Osteocyte (in vitro differentiated cells): ENCODE data around the gene IFIT1B. TPM values are rescaled to one million over a fixed set of nuclear protein-coding genes. Genes with fewer than 3 reads are reported as not detected.
A peak's percentile ranks its signal among the peaks of the same experiment; 100 is the strongest.

ENCODE experiments used
- DNase-seq: peaks from one replicate; pipeline ENCODE4 v3.0.0; 2021; ENCODE audit warnings: mixed read lengths; ENCODE audit not compliant: unreplicated experiment; ENCODE audit errors: extremely low spot score
- H3K27ac Mint-ChIP-seq: one replicate; pipeline ENCODE4 v1.8.0; 2021; ENCODE audit warnings: mild to moderate bottlenecking, mixed read lengths; ENCODE audit not compliant: unreplicated experiment
- H3K27me3 Mint-ChIP-seq: one replicate; pipeline ENCODE4 v1.8.0; 2021; ENCODE audit warnings: mixed read lengths; ENCODE audit not compliant: unreplicated experiment
- H3K36me3 Mint-ChIP-seq: one replicate; pipeline ENCODE4 v1.8.0; 2021; ENCODE audit warnings: mixed read lengths; ENCODE audit not compliant: unreplicated experiment
- H3K4me1 Mint-ChIP-seq: one replicate; pipeline ENCODE4 v1.8.0; 2021; ENCODE audit warnings: mixed read lengths; ENCODE audit not compliant: unreplicated experiment
- H3K4me3 Mint-ChIP-seq: one replicate; pipeline ENCODE4 v1.8.0; 2021; ENCODE audit warnings: mild to moderate bottlenecking, moderate library complexity, mixed read lengths; ENCODE audit not compliant: unreplicated experiment
- H3K9me3 Mint-ChIP-seq: one replicate; pipeline ENCODE4 v1.8.0; 2021; ENCODE audit warnings: mixed read lengths; ENCODE audit not compliant: unreplicated experiment
- total RNA-seq: library from RNA; stranded (reverse); gene quantifications from 2 replicates; pipeline ENCODE4 v1.2.1, GENCODE V29; 2021
- TF ChIP-seq, protein P1 (sequence below): fragments of 200-600 bp; sonication (generic); IDR thresholded peaks from 2 replicates; pipeline ENCODE4 v1.5.0; 2021; ENCODE audit warnings: antibody characterized with exemption, mild to moderate bottlenecking, moderate library complexity

IFIT1B gene
- total RNA-seq, 1 donor from 2014 or later: not detected

DNA sequence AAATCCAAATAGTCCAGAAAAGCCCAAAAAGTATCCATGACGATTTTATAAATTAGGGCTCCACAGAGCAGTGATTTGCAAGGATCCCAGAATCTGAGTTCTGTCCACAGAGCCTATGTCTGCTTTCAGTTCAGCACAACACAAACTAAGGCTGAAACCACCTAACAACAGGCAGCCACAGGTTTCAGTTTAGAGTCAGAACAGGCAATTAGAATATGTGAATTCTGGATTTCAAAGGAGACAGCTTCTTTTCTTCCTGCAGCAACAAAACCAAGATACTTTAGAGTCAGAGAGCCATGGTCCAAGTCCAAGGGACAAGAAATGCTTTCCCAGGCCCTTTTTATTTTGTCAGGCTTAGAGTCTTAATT lies 26.5 kb upstream of the IFIT1B start:
- peaks cover 5% of the 10 kb centered on the region for H3K36me3 Mint-ChIP-seq
- H3K4me3 Mint-ChIP-seq: peak overlapping the region; percentile 57
- TF ChIP-seq, protein P1, sequence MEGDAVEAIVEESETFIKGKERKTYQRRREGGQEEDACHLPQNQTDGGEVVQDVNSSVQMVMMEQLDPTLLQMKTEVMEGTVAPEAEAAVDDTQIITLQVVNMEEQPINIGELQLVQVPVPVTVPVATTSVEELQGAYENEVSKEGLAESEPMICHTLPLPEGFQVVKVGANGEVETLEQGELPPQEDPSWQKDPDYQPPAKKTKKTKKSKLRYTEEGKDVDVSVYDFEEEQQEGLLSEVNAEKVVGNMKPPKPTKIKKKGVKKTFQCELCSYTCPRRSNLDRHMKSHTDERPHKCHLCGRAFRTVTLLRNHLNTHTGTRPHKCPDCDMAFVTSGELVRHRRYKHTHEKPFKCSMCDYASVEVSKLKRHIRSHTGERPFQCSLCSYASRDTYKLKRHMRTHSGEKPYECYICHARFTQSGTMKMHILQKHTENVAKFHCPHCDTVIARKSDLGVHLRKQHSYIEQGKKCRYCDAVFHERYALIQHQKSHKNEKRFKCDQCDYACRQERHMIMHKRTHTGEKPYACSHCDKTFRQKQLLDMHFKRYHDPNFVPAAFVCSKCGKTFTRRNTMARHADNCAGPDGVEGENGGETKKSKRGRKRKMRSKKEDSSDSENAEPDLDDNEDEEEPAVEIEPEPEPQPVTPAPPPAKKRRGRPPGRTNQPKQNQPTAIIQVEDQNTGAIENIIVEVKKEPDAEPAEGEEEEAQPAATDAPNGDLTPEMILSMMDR: no peak
- no peaks in the 10 kb centered on the region for H3K27me3 Mint-ChIP-seq
- peaks cover 49% of the 10 kb centered on the region for H3K4me1 Mint-ChIP-seq
- peak overlapping the region; percentile 99 for H3K27ac Mint-ChIP-seq
- peaks cover 4% of the 10 kb centered on the region for H3K9me3 Mint-ChIP-seq
- no peak for DNase-seq

GRCh38 chr10:89351780-89352597 lies 25.9 kb upstream of the IFIT1B start:
- DNase-seq: peak; percentile 84
- TF ChIP-seq, protein P1: no peak
- peaks cover 4% of the 10 kb centered on the region for H3K9me3 Mint-ChIP-seq
- no peaks in the 10 kb centered on the region for H3K27me3 Mint-ChIP-seq
- peak overlapping the region; percentile 99 for H3K27ac Mint-ChIP-seq
- peaks cover 50% of the 10 kb centered on the region for H3K4me1 Mint-ChIP-seq
- peak overlapping the region; percentile 57 for H3K4me3 Mint-ChIP-seq
- H3K36me3 Mint-ChIP-seq: peaks cover 5% of the 10 kb centered on the region

DNA sequence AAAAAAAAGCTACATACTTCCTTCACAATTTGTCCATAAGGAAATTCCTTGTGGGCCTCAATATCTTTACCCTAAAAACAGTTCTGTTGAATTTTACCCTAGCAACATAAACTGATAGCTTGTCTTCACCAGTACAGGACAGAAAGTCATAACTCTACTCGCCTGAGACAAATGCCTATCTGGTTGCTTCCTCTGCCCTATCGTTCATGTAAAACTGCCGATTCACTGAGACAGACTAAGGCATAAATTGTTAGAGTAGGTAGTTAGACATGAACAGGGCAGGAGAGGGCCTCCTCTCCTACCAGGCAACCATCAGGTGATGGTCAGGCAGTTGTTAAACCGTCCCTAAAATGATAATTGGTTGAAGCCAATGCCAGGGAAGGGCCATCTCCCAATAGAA lies 25.1 kb upstream of the IFIT1B start:
- peaks cover 55% of the 10 kb centered on the region for H3K4me1 Mint-ChIP-seq
- H3K36me3 Mint-ChIP-seq: peaks cover 5% of the 10 kb centered on the region
- H3K27ac Mint-ChIP-seq: peak overlapping the region; percentile 99
- H3K4me3 Mint-ChIP-seq: no peak overlapping the region
- H3K9me3 Mint-ChIP-seq: peaks cover 4% of the 10 kb centered on the region
- TF ChIP-seq, protein P1: no peak
- no peaks in the 10 kb centered on the region for H3K27me3 Mint-ChIP-seq
- no peak for DNase-seq

DNA sequence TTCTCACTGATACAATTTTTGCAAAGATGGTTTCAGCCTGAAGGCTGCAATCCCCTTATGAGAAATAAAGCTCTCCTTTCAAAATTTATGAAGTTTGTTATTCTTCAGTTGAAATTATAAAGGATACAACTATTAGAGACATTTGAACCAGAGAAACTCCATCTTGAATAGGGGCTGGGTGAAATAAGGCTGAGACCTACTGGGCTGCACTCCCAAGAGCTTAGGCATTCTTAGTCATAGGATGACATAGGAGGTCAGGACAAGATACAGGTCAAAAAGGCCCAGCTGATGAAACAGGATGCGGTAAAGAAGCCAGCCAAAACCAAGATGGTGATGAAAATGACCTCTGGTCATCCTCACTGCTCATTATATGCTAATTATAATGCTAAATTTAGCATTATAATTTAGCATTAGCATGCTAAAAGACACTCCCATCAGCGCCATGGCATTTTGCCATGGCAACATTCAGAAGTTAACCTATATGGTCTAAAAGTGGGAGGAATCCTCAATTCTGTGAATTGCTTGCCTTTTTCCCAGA lies 22.4 kb upstream of the IFIT1B start:
- Mint-ChIP-seq H3K36me3 (peaks cover 5% of the 10 kb centered on the region), H3K4me1 (peaks cover 42% of the 10 kb centered on the region)
- no peak for DNase-seq

GRCh38 chr10:89357096-89357495 lies 20.8 kb upstream of the IFIT1B start:
- peaks cover 5% of the 10 kb centered on the region for H3K36me3 Mint-ChIP-seq

More for the DNA sequence above, 22.4 kb upstream of the IFIT1B start:
- H3K4me3 Mint-ChIP-seq: no peak overlapping the region
- H3K9me3 Mint-ChIP-seq: peaks cover 4% of the 10 kb centered on the region
- TF ChIP-seq, protein P1: no peak
- no peak overlapping the region for H3K27ac Mint-ChIP-seq
- H3K27me3 Mint-ChIP-seq: no peaks in the 10 kb centered on the region

More at GRCh38 chr10:89357096-89357495, 20.8 kb upstream of the IFIT1B start:
- H3K4me3 Mint-ChIP-seq: no peak overlapping the region
- peaks cover 4% of the 10 kb centered on the region for H3K9me3 Mint-ChIP-seq
- TF ChIP-seq, protein P1: no peak
- no peak overlapping the region for H3K27ac Mint-ChIP-seq
- no peaks in the 10 kb centered on the region for H3K27me3 Mint-ChIP-seq
- no peak for DNase-seq
- H3K4me1 Mint-ChIP-seq: peaks cover 25% of the 10 kb centered on the region
